Fibroblast of skin of abdomen (primary cell): ENCODE results near the gene SERTAD1. TPM values are rescaled to one million over a fixed set of nuclear protein-coding genes. Genes with fewer than 3 reads are reported as not detected.

ENCODE experiments used
- DNase-seq: peaks from one replicate; pipeline ENCODE4 v3.0.0-alpha.2; 2013
- polyA plus RNA-seq, 2 experiments: library from polyadenylated mRNA; unstranded; fragments of 120-200 nt; gene quantifications; one replicate each; pipeline ENCODE4 v1.2.1, GENCODE V29; 2013; ENCODE audit not compliant: insufficient read length in 2 of 2

The SERTAD1 gene
- 9.0 TPM for polyA plus RNA-seq (2013, experiment 1 of 2; ENCODE audit: insufficient read length)
- polyA plus RNA-seq (2013, experiment 2 of 2; ENCODE audit: insufficient read length) = 10.5 TPM

- peak; percentile 99 for DNase-seq
Observed at GRCh38 chr19:40425450-40426287, at the start of gene SERTAD1. TSS of gene SERTAD1 (minus strand) at chr19:40425992. CDS start at chr19:40423546, 2,446 bp downstream.

GRCh38 chr19:40474737-40475136, 48.9 kb upstream of the SERTAD1 start:
- no peak for DNase-seq

GRCh38 chr19:40472516-40472915, 46.7 kb upstream of the SERTAD1 start:
- no peak for DNase-seq

- DNase-seq = no peak
Observed at GRCh38 chr19:40471111-40471510, 45.3 kb upstream of the SERTAD1 start.

- no peak for DNase-seq
Observed at GRCh38 chr19:40469011-40469410, 43.2 kb upstream of the SERTAD1 start.

- no peak for DNase-seq
Observed at GRCh38 chr19:40466985-40467734, 41.4 kb upstream of the SERTAD1 start, which contains the start of gene SPTBN4. TSS of gene SPTBN4 (plus strand) at chr19:40467001. CDS start at chr19:40472622, 5,621 bp downstream.

GRCh38 chr19:40466219-40466984, 40.6 kb upstream of the SERTAD1 start:
- no peak for DNase-seq

- DNase-seq = peak; percentile 99
Observed at GRCh38 chr19:40465557-40466218, 39.9 kb upstream of the SERTAD1 start, which contains the start of gene BLVRB. TSS of gene BLVRB (minus strand) at chr19:40465745. CDS start at chr19:40465688, 57 bp downstream.

- peak; percentile 73 for DNase-seq
Observed at GRCh38 chr19:40465025-40465556, 39.3 kb upstream of the SERTAD1 start.

GRCh38 chr19:40464059-40465024, 38.5 kb upstream of the SERTAD1 start:
- peak; percentile 86 for DNase-seq

GRCh38 chr19:40463587-40464037, 37.8 kb upstream of the SERTAD1 start:
- peak; percentile 41 for DNase-seq

GRCh38 chr19:40461669-40462221, 36.0 kb upstream of the SERTAD1 start:
- no peak for DNase-seq

GRCh38 chr19:40460185-40460584, 34.4 kb upstream of the SERTAD1 start:
- DNase-seq = no peak

- DNase-seq = no peak
Observed at GRCh38 chr19:40458597-40458974, 32.8 kb upstream of the SERTAD1 start.

- no peak for DNase-seq
Observed at GRCh38 chr19:40457953-40458596, 32.3 kb upstream of the SERTAD1 start.

GRCh38 chr19:40457048-40457447, 31.3 kb upstream of the SERTAD1 start:
- no peak for DNase-seq

GRCh38 chr19:40453943-40454342, 28.2 kb upstream of the SERTAD1 start:
- DNase-seq = peak; percentile 18

GRCh38 chr19:40453151-40453735, 27.5 kb upstream of the SERTAD1 start:
- no peak for DNase-seq

GRCh38 chr19:40452016-40452415, 26.2 kb upstream of the SERTAD1 start:
- DNase-seq = no peak
